ENCODE data around the gene SLC25A23. TPM values are rescaled to one million over a fixed set of nuclear protein-coding genes. Genes with fewer than 3 reads are reported as not detected.
A peak's percentile ranks its signal among the peaks of the same experiment; 100 is the strongest.
"Not testable (repeated sequence)": the region's sequence is repeated elsewhere in the genome, so short reads cannot be mapped to it uniquely, and the experiment has no call there.

The SLC25A23 gene
- total RNA-seq (10 to 100 TPM in 4 of 5 experiments, 1 to 10 TPM in 1; 9.0 to 31.3 (median 22.0) TPM), polyA plus RNA-seq (10 to 100 TPM; 18.8 to 35.0 TPM), total RNA-seq (18.0 reads per million, percentile 48 among the genes with 10 or more reads in this experiment)

DNA sequence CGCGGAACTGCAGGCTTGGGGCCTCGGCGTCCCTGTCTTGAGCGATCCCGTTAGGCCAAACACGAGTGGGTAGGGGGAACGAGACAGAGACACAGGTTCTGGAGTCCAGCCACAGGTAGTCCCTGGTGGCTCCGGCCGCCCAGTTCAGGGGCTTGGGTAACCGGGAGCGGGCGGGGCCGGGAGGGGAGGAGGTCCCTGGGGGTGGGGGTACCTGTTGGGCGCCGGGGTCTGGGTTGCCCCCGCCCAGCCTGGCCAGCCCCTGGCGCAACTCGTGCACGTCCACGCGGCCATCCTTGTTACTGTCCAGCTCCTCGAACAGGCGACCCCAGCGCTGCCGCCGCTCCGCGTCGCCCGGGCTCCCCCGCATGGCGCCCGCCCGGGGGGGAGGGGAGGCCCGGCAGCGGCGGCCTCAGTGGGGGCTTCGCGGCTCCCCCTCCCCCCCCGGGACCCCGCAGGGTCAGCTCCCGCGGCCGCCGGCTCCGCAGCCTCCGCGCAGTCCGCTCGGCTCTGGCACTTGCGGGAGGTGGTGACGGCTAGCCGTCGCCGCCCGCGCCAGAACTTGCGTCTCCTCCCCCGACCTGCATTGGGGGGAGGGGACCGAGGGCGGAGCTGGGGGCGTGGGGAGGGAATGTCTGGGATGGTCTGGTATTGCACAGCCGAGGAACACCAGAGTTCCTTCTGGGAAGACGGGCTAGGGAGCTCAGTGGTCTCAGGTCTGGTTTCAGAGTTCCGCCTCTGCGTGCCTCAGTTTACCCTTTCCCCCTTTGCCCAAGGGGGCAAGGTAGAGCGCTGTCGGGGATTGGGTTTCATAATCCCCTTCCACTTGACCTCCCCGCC is at the start of gene SLC25A23:
Gene SLC25A23, minus strand, starts transcription at position 531 of the 837 bp plus-strand sequence. Its CDS starts 164 bp downstream, at position 367.
- Histone ChIP-seq H3K36me3 (ENCODE audit: control insufficient read depth in 2 of 3, insufficient read depth in 3 of 3, low read length in 3 of 3) (peaks cover 0 to 22% (median 8%) of the 10 kb centered on the region in 3 experiments), H3K9me3 (ENCODE audit: control insufficient read depth in 2 of 3, low read length in 3 of 3) (peaks cover 0 to 11% (median 0%) of the 10 kb centered on the region in 3 experiments), H3K4me3 (ENCODE audit: low read length) (peak within 1 kb of the TSS; percentile 72), H3K4me1 (ENCODE audit: control insufficient read depth in 2 of 2, insufficient read depth in 2 of 2, low read length in 2 of 2) (peaks cover 0 to 4% of the 10 kb centered on the region in 2 donors), H3K27me3 (ENCODE audit: control insufficient read depth in 2 of 2, insufficient read depth in 2 of 2, low read length in 2 of 2) (no peaks in the 10 kb centered on the region), H3K27ac (ENCODE audit: low read depth, low read length) (peak within 1 kb of the TSS; percentile 83)
- ChIA-PET POLR2A (interaction anchor here (0.5 to 2.3 kb wide), 4 partner anchors 22 to 84 kb away, joined by 3 to 13 read pairs (median 3); partner anchors contain the start of genes DENND1C and KHSRP), CTCF (interaction anchor here (1.1 kb wide), 1 partner anchor 23 kb away, joined by 3 read pairs; the partner anchor contains the start of gene DENND1C)
- peaks cover 11 to 34% (median 28%) of the 10 kb centered on the region in 7 donors for H3K4me1 Mint-ChIP-seq
- intact Hi-C loops (cut with micrococcal nuclease), result loop anchor here (1.0 to 5.0 kb wide), 14 partner anchors 22 to 1667 kb away; partner anchors contain the start of genes DENND1C (in 2 of the 2), CLPP (in 1 of the 2), FEM1A (in 1 of the 2) and GPR108 (in 1 of the 2)
- H3K9me3 Mint-ChIP-seq, result peaks cover 0 to 16% (median 8%) of the 10 kb centered on the region in 11 donors
- ATAC-seq, result peak; percentile 22
- peak within 1 kb of the TSS; percentile 83 to 96 (median 91) for H3K27ac Mint-ChIP-seq
- peaks cover 10 to 27% (median 20%) of the 10 kb centered on the region in 5 donors for H3K36me3 Mint-ChIP-seq
- H3K4me3 Mint-ChIP-seq, result peak within 1 kb of the TSS; percentile 92 to 99 (median 98)
- peaks cover 0 to 2% (median 0%) of the 10 kb centered on the region in 5 donors for H3K27me3 Mint-ChIP-seq
- DNase-seq, result peak in 8 of 9 donors; percentile 20 to 70 (median 45)

DNA sequence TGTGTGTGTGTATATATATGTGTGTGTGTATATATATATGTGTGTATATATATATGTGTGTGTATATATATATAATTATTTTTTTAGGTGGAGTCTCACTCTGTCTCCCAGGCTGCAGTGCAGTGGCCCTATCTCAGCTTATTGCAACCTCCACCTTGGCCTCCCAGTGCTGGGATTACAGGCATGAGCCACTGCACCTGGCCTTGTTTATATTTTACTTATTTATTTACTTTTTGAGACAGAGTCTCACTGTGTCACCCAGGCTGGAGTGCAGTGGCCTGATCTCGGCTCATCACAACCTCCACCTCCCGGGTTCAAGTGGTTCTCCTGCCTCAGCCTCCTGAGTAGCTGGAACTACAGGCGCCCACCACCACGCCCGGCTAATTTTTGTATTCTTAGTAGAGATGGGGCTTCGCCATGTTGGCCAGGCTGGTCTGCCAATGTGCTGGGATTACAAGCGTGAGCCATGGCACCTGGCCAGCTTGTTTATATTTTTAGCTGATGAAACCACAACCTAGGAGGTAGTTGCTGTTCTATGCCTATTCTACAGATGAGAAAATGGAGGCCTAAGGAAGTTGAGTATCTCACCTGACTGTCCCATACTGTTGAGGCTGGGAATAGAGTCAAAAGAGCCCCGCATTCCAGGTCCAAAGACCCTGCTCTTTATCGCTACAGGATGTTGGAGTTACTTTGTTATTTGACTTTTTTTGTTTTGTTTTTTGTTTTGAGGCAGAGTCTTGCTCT is 48.6 kb upstream of the SLC25A23 start:
- H3K4me3 ChIP-seq (ENCODE audit: low read length); H3K27ac Mint-ChIP-seq; intact Hi-C loops (cut with micrococcal nuclease); H3K4me1 ChIP-seq (ENCODE audit: control insufficient read depth in 2 of 2, insufficient read depth in 2 of 2, low read length in 2 of 2); DNase-seq; H3K4me3 Mint-ChIP-seq; H3K27me3 Mint-ChIP-seq; H3K27ac ChIP-seq (ENCODE audit: low read depth, low read length); H3K9me3 Mint-ChIP-seq; ATAC-seq; H3K27me3 ChIP-seq (ENCODE audit: control insufficient read depth in 2 of 2, insufficient read depth in 2 of 2, low read length in 2 of 2); H3K36me3 ChIP-seq (ENCODE audit: control insufficient read depth in 2 of 3, insufficient read depth in 3 of 3, low read length in 3 of 3); H3K36me3 Mint-ChIP-seq; H3K9me3 ChIP-seq (ENCODE audit: control insufficient read depth in 2 of 3, low read length in 3 of 3): not testable (repeated sequence)
- ChIA-PET POLR2A (interaction anchor here (0.7 kb wide), 2 partner anchors 17 to 28 kb away, joined by 3 read pairs; no protein-coding TSS in a partner anchor), CTCF (interaction anchor here (2.1 kb wide), 1 partner anchor 9 kb away, joined by 6 read pairs; no protein-coding TSS in a partner anchor)
- peaks cover 0 to 11% (median 10%) of the 10 kb centered on the region in 7 donors for H3K4me1 Mint-ChIP-seq

DNA sequence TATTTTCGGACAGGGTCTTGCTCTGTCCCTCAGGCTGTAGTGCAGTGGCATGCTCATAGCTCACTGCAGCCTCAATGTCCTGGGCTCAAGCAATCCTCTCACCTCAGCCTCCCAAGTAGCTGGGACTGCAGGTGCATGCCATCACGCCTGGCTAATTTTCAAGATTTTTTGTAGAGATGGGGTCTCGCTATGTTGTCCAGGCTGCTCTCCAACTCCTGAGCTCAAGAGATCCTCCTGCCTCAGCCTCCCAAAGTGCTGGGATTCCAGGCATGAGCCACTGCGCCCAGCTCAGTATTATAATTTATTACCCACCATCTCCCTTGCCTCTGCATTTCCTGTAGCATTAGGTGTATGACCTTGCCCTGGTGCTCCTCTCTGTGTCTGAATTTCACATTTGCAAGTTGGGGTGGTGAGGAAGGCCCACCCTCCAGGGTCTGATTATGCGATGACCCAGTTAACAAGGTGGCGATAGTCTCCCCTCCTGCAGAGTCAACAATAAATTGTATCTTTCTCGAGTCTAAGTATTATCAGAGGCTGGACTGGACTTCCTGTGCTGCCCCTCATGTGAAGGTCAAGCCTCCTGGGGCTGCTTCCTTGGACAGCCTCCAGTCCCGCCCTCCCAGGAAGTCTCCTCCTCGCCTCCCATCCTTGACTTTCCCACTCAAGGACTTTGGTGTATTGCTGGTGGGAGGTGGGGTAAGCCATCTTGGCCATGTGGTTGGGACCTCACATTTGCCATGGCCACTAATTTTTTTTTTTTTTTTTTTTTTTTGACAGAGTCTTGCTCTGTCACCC is 44.0 kb upstream of the SLC25A23 start:
- Mint-ChIP-seq H3K4me1 (peaks cover 6 to 22% (median 19%) of the 10 kb centered on the region in 7 donors), H3K36me3 (peaks cover 0 to 4% (median 0%) of the 10 kb centered on the region in 5 donors), H3K27ac (peak overlapping the region in 2 of 9 donors; percentile 27 to 71), H3K4me3 (peak overlapping the region in 9 of 10 donors; percentile 7 to 93 (median 66)), H3K9me3 (no peaks in the 10 kb centered on the region), H3K27me3 (peaks cover 0 to 26% (median 0%) of the 10 kb centered on the region in 5 donors)
- ATAC-seq, result no peak
- CTCF ChIA-PET, result interaction anchor here (0.6 to 1.1 kb wide), 5 partner anchors 28 to 614 kb away, joined by 3 to 6 read pairs (median 3); no protein-coding TSS in a partner anchor
- H3K4me3 ChIP-seq (ENCODE audit: low read length), result no peak overlapping the region
- H3K9me3 ChIP-seq (ENCODE audit: control insufficient read depth in 2 of 3, low read length in 3 of 3), result no peaks in the 10 kb centered on the region
- no peak overlapping the region for H3K27ac ChIP-seq (ENCODE audit: low read depth, low read length)
- DNase-seq, result no peak
- no peaks in the 10 kb centered on the region for H3K36me3 ChIP-seq (ENCODE audit: control insufficient read depth in 2 of 3, insufficient read depth in 3 of 3, low read length in 3 of 3)
- no peaks in the 10 kb centered on the region for H3K27me3 ChIP-seq (ENCODE audit: control insufficient read depth in 2 of 2, insufficient read depth in 2 of 2, low read length in 2 of 2)
- intact Hi-C loops (cut with micrococcal nuclease), result loop anchor here (1.0 to 2.0 kb wide), 6 partner anchors 21 to 224 kb away; partner anchors contain the start of genes GTF2F1 (in 1 of the 2) and MLLT1 (in 1 of the 2)
- peaks cover 7 to 8% of the 10 kb centered on the region in 2 donors for H3K4me1 ChIP-seq (ENCODE audit: control insufficient read depth in 2 of 2, insufficient read depth in 2 of 2, low read length in 2 of 2)
- POLR2A ChIA-PET, result interaction anchor here (0.7 to 0.9 kb wide), 2 partner anchors 20 to 117 kb away, joined by 3 read pairs; no protein-coding TSS in a partner anchor

DNA sequence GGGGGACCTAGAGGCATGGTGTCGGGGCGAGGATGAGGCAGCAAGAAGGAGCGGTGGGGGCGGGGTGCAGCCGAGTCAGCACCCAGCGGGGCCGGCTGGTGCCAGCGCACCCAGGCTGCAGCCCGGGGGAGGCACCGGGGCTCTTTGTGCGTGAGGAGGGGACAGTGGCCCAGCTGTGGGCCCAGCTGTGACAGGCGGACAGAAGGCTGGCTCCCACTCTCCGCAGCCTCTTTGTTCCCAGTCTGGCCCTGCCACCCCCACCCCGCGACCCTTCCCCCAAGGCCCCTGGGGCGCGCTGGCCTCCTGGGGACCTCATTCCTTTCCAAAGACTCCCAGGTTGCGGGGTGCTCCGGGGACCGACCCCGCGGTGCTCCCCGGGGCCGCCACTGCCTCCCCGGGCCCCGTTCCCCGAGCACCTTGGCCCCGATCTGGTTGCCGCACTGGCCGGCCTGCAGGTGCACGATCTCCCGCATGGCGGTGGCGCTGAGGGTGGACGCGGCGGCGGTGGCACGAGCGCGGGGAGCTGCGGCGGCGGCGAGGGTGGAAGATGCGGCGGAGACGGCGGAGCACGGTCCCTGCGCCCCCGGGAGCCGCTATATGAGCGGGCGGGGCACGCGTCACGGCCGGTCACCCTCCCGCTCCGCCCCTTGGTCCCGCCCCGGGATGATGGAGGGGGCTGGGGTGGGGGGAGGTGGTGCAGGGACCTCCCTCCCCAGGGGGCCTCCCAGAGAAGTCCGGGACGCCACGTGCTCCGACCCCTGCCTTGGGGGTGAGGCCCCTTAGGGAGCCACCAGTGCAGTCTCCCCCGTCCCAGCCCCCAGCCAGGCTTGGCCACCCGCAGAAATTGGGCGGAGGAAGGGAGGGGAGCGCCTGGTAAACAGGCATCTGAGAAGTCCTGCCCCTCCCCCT is 42.4 kb upstream of the SLC25A23 start, which contains the start of gene TUBB4A:
Gene TUBB4A, minus strand, starts transcription at position 570 of the 909 bp plus-strand sequence. Its CDS starts 97 bp downstream, at position 473.
- peak within 1 kb of the TSS in 4 of 9 donors; percentile 36 to 59 (median 54) for H3K27ac Mint-ChIP-seq
- Histone ChIP-seq H3K27ac (ENCODE audit: low read depth, low read length) (peak within 1 kb of the TSS; percentile 55), H3K36me3 (ENCODE audit: control insufficient read depth in 2 of 3, insufficient read depth in 3 of 3, low read length in 3 of 3) (no peaks in the 10 kb centered on the region), H3K9me3 (ENCODE audit: control insufficient read depth in 2 of 3, low read length in 3 of 3) (no peaks in the 10 kb centered on the region), H3K4me1 (ENCODE audit: control insufficient read depth in 2 of 2, insufficient read depth in 2 of 2, low read length in 2 of 2) (peaks cover 7 to 8% of the 10 kb centered on the region in 2 donors), H3K4me3 (ENCODE audit: low read length) (peak within 1 kb of the TSS; percentile 46), H3K27me3 (ENCODE audit: control insufficient read depth in 2 of 2, insufficient read depth in 2 of 2, low read length in 2 of 2) (no peaks in the 10 kb centered on the region)
- H3K27me3 Mint-ChIP-seq, result peaks cover 0 to 26% (median 0%) of the 10 kb centered on the region in 5 donors
- ATAC-seq, result peak; percentile 43
- intact Hi-C loops (cut with micrococcal nuclease), result no loop called here
- DNase-seq, result peak in 6 of 9 donors; percentile 17 to 58 (median 24)
- POLR2A ChIA-PET, result interaction anchor here (0.9 kb wide), 1 partner anchor 19 kb away, joined by 3 read pairs; no protein-coding TSS in a partner anchor
- H3K36me3 Mint-ChIP-seq, result peaks cover 0 to 4% (median 0%) of the 10 kb centered on the region in 5 donors
- peaks cover 6 to 27% (median 19%) of the 10 kb centered on the region in 7 donors for H3K4me1 Mint-ChIP-seq
- CTCF ChIA-PET, result interaction anchor here (1.1 kb wide), 1 partner anchor 615 kb away, joined by 3 read pairs; no protein-coding TSS in a partner anchor
- H3K4me3 Mint-ChIP-seq, result peak within 1 kb of the TSS; percentile 79 to 93 (median 87)
- no peaks in the 10 kb centered on the region for H3K9me3 Mint-ChIP-seq

Data from naive thymus-derived CD4-positive, alpha-beta T cell (primary cell).